Activated T-cell treated with anti-CD3 and anti-CD28 coated beads, Interleukin-2, amount 50 U/mL, for 1 hour (primary cell): ENCODE measurements around the gene PKIG.
"Not testable (repeated sequence)": the region's sequence is repeated elsewhere in the genome, so short reads cannot be mapped to it uniquely, and the experiment has no call there.

Experiments
- DNase-seq: peaks from one replicate; pipeline ENCODE4 v3.0.0-alpha.2; 2020

Gene PKIG

DNA sequence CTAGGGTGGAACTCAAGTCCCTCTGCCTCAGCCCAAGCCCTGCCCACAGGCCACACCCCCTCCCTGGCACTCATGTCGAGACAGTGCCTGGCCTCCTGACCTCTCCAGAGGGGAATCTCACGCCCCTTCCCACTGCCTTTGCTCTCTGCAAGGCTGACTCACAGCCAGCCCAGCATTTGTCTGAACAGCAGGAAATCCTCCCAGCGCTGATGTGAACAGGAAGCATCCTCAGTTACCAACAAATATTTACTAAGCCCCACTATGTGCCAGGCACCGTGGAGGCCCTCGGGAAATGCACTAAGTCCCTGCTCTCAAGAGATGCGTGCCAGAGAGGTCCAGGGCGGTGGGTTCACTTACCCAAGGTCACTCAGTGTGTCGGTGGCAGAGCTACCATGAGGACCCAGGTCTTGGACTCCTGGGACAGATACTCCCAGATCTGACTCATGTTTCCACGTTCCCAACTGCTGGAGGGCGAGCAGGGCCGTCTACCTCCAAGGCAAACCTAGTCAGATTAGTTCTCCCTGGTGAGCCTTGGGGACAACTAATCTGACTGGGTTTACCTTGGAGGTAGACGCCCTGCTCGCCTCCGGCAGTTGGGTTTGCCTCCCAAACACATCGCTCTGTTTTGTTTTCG lies 61.3 kb downstream of the PKIG start:
- peak; percentile 62 for DNase-seq

- no peak for DNase-seq
These were observed 61.8 kb downstream of the PKIG start for GRCh38 chr20:44644230-44644617.

- DNase-seq: peak; percentile 55
These were observed 62.3 kb downstream of the PKIG start for GRCh38 chr20:44644667-44645131.

GRCh38 chr20:44646023-44646640 lies 63.8 kb downstream of the PKIG start:
- no peak for DNase-seq

GRCh38 chr20:44646641-44647274 lies 64.4 kb downstream of the PKIG start:
- no peak for DNase-seq

- no peak for DNase-seq
These were observed 65.7 kb downstream of the PKIG start for GRCh38 chr20:44648068-44648467.

DNA sequence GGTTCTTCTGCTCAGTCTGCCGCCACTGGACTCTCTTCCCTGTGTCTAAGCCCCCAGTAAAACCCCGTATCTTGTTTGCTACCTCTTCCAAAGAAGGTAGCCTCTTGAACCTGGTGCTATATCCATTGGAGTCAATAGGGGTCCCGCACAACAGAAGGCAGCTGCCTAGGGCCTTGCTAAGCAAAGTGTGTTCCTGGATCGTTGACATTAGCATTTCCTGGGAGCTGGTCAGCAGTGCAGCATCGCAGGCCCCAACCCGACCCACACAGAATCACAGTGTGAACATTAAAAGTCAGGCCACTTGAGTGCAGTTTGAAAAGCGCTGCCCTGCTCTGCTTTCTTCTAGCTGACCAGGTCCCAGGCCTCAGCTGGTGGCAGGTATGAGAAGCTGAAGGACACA lies 66.2 kb downstream of the PKIG start:
- no peak for DNase-seq

- DNase-seq: no peak
These were observed 66.7 kb downstream of the PKIG start for GRCh38 chr20:44649126-44649525.

- DNase-seq: no peak
These were observed 67.6 kb downstream of the PKIG start for GRCh38 chr20:44649976-44650375.

- DNase-seq: peak; percentile 56
These were observed 68.5 kb downstream of the PKIG start for GRCh38 chr20:44650771-44651433.

GRCh38 chr20:44651434-44651683 lies 69.0 kb downstream of the PKIG start:
- DNase-seq: no peak

DNA sequence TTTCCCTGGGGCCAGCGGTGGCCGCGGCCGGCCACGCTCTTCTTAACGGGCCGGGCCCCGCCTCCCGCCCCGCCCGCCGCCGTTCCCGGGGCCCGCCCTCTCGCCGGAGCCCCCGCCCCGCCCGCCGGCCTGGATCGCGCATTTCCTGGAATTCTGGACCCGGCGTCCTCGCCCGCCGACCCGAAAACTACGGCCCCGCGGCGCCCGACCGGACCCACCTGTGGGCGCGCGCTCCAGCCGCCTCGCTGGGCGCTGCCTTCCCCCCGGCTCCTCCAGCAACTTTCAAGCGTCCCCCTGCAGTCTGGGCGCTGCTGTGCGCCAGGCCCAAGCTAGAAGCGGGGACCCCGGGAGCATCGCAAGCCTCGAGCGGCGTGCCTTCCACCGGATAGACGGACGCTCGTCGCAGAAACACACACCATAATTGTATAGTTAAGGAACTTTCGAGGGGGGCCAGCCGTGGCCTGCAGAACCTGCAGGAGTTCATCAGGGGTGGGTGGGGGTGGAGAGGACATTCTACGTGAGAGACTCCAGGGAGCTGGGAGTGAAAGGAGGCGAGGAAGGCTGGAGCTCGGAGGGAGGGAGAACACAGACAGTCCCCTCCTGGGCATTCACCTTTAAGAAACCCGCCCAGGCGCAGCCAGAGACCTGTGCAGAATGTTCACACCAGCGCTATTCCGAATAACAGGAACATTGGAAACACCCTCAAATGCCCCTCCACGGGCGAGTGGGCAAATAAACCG lies 69.5 kb downstream of the PKIG start, which contains the start of gene ADA:
Gene ADA (minus strand): TSS at position 16 of the 740 bp plus-strand sequence. CDS start 92 bp downstream, outside the sequence.
- DNase-seq: peak; percentile 63

- DNase-seq: no peak
These were observed 71.2 kb downstream of the PKIG start for GRCh38 chr20:44653546-44653945.

GRCh38 chr20:44654210-44654609 lies 71.8 kb downstream of the PKIG start:
- not testable (repeated sequence) for DNase-seq

DNA sequence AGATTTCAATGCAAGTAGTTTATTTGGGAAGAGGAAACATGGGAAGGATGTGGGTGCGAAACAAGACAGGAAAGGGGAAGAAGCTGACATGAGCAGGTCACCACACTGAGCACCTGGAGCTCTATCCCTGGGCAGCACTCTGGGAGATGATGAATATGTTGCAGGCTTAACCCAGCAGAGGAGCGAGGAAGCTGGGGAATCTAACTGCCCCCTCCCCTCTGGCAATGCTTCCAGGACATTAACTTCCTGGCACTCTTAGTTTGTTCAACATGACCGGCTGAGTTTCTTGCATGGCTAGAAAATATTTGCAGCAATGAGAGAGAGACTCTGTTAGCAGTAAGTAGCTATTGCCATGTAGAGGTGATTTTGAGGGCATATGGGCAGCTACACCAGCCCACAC lies 74.1 kb downstream of the PKIG start:
- DNase-seq: no peak

DNA sequence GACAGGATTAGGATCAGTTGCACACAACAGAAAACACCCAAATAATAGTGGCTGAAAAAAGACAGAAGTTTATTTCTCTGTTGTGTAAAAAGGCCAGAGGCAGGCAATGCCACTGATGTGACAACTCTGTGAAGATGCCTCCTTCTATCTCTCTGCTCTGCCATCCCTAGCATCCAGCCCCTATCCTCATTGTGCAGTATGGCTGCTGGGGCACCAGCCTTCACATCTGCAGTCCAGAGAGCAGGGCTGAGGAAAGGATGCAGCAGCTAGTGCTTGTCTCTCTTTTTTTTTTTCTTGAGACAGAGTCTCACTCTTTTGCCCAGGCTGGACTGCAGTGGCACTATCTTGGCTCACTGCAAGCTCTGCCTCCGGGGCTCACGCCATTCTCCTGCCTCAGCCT lies 75.5 kb downstream of the PKIG start:
- DNase-seq: no peak

GRCh38 chr20:44658810-44659209 lies 76.4 kb downstream of the PKIG start:
- no peak for DNase-seq

DNA sequence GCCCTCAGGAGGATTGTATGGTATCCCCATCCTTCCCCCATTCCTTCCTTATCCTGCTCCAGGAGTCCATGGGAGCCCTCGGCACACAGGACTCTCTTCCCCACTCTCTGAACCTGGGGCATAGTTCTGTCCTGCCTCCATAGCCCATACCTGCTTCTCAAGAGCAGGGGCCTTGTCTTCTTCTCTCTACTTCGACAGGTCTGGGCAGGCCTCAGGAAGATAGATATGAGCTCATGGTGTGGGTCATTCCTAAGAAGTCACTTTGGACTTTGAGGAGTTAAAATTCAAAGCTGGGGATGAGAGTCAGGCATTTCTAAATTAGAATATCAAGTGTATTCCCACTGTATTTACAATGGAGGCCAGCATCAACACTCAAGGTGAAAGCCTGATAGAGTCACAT lies 77.6 kb downstream of the PKIG start:
- DNase-seq: no peak

DNA sequence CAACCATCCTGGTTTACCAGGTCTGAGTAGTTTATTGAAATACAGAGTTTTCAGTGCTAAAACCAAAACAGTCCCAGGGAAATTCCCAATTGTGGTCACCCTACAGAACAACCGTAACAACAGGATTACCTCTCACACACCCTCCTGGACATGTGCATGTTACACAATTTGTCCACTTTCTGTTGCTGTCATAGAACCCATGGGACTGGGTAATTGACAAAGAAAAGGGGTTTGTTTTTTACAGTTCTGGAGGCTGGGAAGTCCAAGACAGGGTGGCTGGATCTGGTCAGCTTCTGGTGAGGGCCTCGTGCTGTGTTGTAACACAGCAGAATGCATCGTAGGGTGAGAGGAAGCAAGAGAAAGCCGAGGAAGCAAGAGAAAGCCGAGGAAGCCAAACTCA lies 78.2 kb downstream of the PKIG start:
- no peak for DNase-seq

- no peak for DNase-seq
These were observed 79.9 kb downstream of the PKIG start for GRCh38 chr20:44662261-44662660.

DNA sequence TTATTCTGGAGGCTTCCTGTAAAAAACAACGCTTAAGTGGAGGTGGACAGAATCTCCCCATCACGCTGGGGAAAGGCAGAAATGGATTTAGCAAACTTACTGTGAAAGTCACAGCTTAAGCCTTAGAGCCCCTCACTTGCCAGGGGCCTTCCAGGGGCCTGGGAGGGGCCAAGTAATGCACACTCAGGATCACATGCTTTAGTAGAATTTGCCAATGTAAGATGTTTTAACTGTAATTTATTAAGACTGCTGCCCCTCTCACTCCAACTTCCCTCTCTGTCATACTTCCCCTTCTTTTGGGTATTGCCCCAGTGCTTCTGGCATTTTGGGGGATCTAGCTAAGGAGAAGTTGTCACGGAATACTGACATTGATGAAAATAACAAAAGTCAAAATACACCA lies 81.8 kb downstream of the PKIG start:
- no peak for DNase-seq

DNA sequence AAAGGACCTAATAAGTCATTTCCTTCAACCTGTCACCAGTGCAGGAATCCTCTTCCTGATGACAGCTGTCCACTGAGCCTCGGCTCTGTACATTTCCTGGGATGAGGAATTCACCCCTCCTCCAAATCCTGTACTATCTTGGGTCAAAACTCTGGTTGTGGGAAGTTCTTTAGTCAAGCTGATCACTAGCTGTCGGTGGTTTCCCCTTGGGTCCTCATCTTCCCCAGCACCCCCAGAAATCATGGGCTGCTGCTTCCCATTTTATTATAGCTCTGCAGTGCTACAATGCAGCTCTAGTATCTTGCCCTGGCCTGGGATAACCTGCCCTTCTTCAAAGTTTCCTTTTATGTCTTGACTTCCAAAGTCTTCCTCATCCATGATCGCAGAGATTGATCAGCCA lies 83.7 kb downstream of the PKIG start:
- no peak for DNase-seq
